HG03378 (cell line): ENCODE measurements around the gene LANCL3.

Experiments used
- ATAC-seq: cut with Tn5 transposase; IDR thresholded peaks from one replicate; pipeline ENCODE4 v1.9.1; 2021; ENCODE audit warnings: mild to moderate bottlenecking, moderate library complexity; ENCODE audit not compliant: unreplicated experiment

The LANCL3 gene

GRCh38 chrX:37678574-37678973 lies 107.1 kb downstream of the LANCL3 start:
- no peak for ATAC-seq

- no peak for ATAC-seq
Observed at GRCh38 chrX:37679230-37679629, 107.8 kb downstream of the LANCL3 start.

- ATAC-seq, result no peak
Observed at GRCh38 chrX:37679888-37680287, 108.4 kb downstream of the LANCL3 start.

- ATAC-seq, result no peak
Observed at GRCh38 chrX:37684426-37684825, 113.0 kb downstream of the LANCL3 start.

GRCh38 chrX:37684973-37685372 lies 113.5 kb downstream of the LANCL3 start:
- no peak for ATAC-seq

- no peak for ATAC-seq
Observed at GRCh38 chrX:37685381-37686359, 114.2 kb downstream of the LANCL3 start, which contains the start of gene XK. XK (plus strand) TSS chrX:37685791; CDS start chrX:37685962, 171 bp downstream.

- ATAC-seq, result no peak
Observed at GRCh38 chrX:37686369-37686995, 115.0 kb downstream of the LANCL3 start.

GRCh38 chrX:37686996-37687395 lies 115.5 kb downstream of the LANCL3 start:
- ATAC-seq, result no peak

GRCh38 chrX:37690119-37690518 lies 118.7 kb downstream of the LANCL3 start:
- no peak for ATAC-seq

GRCh38 chrX:37692918-37693317 lies 121.5 kb downstream of the LANCL3 start:
- no peak for ATAC-seq

- ATAC-seq, result no peak
Observed at GRCh38 chrX:37697169-37697760, 125.8 kb downstream of the LANCL3 start.

- ATAC-seq, result no peak
Observed at GRCh38 chrX:37701588-37701987, 130.1 kb downstream of the LANCL3 start.

GRCh38 chrX:37711991-37712390 lies 140.5 kb downstream of the LANCL3 start:
- no peak for ATAC-seq

- peak; percentile 64 for ATAC-seq
Observed at GRCh38 chrX:37712458-37712857, 141.0 kb downstream of the LANCL3 start.

- no peak for ATAC-seq
Observed at GRCh38 chrX:37714479-37714878, 143.0 kb downstream of the LANCL3 start.

- no peak for ATAC-seq
Observed at GRCh38 chrX:37716602-37717001, 145.1 kb downstream of the LANCL3 start.

GRCh38 chrX:37717708-37718107 lies 146.2 kb downstream of the LANCL3 start:
- no peak for ATAC-seq

GRCh38 chrX:37722595-37722994 lies 151.1 kb downstream of the LANCL3 start:
- ATAC-seq, result no peak

- no peak for ATAC-seq
Observed at GRCh38 chrX:37726346-37726745, 154.9 kb downstream of the LANCL3 start.
